Body of pancreas (tissue), 4 donors: Measurements from ENCODE around the gene TPSB2.

ENCODE experiments used
- POLR2A ChIP-seq, 3 donors: fragments of 450-650 bp; IDR thresholded peaks; one replicate each; pipeline ENCODE4 v1.6.1; 2016; ENCODE audit warnings: antibody characterized with exemption in 3 of 3, mild to moderate bottlenecking in 2 of 3
- TF ChIP-seq, protein P1 (sequence below), 7 experiments: fragments of 450-650 bp in 4 of 7; fragments of 200-600 bp in 3 of 7; sonication (generic) in 3 of 7; IDR thresholded peaks; one replicate each; pipeline ENCODE4 v1.5.1; 2016 to 2019; ENCODE audit warnings: antibody characterized with exemption in 7 of 7

DNA sequence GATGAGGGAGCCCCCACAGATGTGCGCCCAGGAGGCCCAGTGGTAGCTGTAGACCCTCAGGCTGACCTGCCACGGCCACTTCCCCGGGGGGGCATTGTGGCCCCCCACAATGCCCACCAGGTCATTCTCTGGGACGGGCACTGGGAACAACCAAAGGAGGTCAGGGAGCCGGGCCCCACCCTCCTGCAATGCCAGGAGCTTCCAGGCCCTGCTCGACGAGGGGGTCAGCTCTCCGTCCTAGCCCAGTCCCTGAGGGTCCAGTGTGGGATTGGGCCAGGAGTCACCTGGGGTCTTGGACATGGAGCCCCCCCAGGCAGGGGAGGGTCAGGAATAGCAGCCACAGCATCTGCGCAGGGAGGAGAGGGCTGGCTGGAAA, 32.9 kb upstream of the TPSB2 start:
- TF ChIP-seq, protein P1, sequence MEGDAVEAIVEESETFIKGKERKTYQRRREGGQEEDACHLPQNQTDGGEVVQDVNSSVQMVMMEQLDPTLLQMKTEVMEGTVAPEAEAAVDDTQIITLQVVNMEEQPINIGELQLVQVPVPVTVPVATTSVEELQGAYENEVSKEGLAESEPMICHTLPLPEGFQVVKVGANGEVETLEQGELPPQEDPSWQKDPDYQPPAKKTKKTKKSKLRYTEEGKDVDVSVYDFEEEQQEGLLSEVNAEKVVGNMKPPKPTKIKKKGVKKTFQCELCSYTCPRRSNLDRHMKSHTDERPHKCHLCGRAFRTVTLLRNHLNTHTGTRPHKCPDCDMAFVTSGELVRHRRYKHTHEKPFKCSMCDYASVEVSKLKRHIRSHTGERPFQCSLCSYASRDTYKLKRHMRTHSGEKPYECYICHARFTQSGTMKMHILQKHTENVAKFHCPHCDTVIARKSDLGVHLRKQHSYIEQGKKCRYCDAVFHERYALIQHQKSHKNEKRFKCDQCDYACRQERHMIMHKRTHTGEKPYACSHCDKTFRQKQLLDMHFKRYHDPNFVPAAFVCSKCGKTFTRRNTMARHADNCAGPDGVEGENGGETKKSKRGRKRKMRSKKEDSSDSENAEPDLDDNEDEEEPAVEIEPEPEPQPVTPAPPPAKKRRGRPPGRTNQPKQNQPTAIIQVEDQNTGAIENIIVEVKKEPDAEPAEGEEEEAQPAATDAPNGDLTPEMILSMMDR (IDR thresholded peaks at IDR 0.05), result no peak
- no peak for TF ChIP-seq POLR2A (IDR thresholded peaks at IDR 0.05)
